NT2/D1 (cell line): ENCODE data around the gene HNRNPM.

ENCODE experiments used
- DNase-seq: peaks from one replicate; pipeline ENCODE4 v3.0.0-alpha.2; 2011; ENCODE audit warnings: low read depth, low spot score
- H3K27me3 ChIP-seq: 2 replicates; pipeline ENCODE4 v1.6.0; 2011; ENCODE audit warnings: mild to moderate bottlenecking; ENCODE audit not compliant: insufficient read length, insufficient read depth
- H3K36me3 ChIP-seq: 2 replicates; pipeline ENCODE4 v1.6.1; 2011; ENCODE audit warnings: mild to moderate bottlenecking, low read length, mixed read lengths; ENCODE audit not compliant: insufficient read depth, insufficient read length
- H3K4me1 ChIP-seq: 2 replicates; pipeline ENCODE4 v1.5.1; 2011; ENCODE audit not compliant: insufficient read depth, insufficient read length
- H3K4me3 ChIP-seq: 2 replicates; pipeline ENCODE4 v1.5.1; 2011; ENCODE audit warnings: low read depth; ENCODE audit not compliant: insufficient read length
- H3K9ac ChIP-seq: 2 replicates; pipeline ENCODE4 v1.6.0; 2011; ENCODE audit warnings: low read depth; ENCODE audit not compliant: insufficient read length
- H3K9me3 ChIP-seq: 2 replicates; pipeline ENCODE4 v1.5.1; 2011; ENCODE audit warnings: mild to moderate bottlenecking, low read length; ENCODE audit not compliant: insufficient read depth
- SUZ12 ChIP-seq: IDR thresholded peaks from 2 replicates; pipeline ENCODE4 v1.6.1; 2011; ENCODE audit not compliant: insufficient read length, insufficient read depth; ENCODE audit errors: extremely low read depth
- YY1 ChIP-seq: IDR thresholded peaks from 2 replicates; pipeline ENCODE4 v1.6.1; 2011; ENCODE audit not compliant: insufficient read length, insufficient read depth
- ZNF274 ChIP-seq: IDR thresholded peaks from 2 replicates; pipeline ENCODE4 v1.6.1; 2011; ENCODE audit warnings: mild to moderate bottlenecking, low read depth, low read length

HNRNPM gene

GRCh38 chr19:8461376-8461775 is 16.6 kb downstream of the HNRNPM start:
- DNase-seq: no peak
- Histone ChIP-seq H3K36me3 (peaks cover 87% of the 10 kb centered on the region), H3K9me3 (no peaks in the 10 kb centered on the region), H3K4me3 (no peak overlapping the region), H3K9ac (no peak overlapping the region), H3K27me3 (no peaks in the 10 kb centered on the region), H3K4me1 (no peaks in the 10 kb centered on the region)
- TF ChIP-seq SUZ12 (no peak), ZNF274 (no peak), YY1 (no peak)

- Histone ChIP-seq H3K9ac (no peak overlapping the region), H3K9me3 (no peaks in the 10 kb centered on the region), H3K36me3 (peaks cover 86% of the 10 kb centered on the region), H3K27me3 (no peaks in the 10 kb centered on the region), H3K4me3 (no peak overlapping the region), H3K4me1 (no peaks in the 10 kb centered on the region)
- TF ChIP-seq ZNF274: no peak
- no peak for TF ChIP-seq YY1
- TF ChIP-seq SUZ12: no peak
- DNase-seq: no peak
Observed at GRCh38 chr19:8461891-8462290, 17.1 kb downstream of the HNRNPM start.

GRCh38 chr19:8462571-8462970 is 17.8 kb downstream of the HNRNPM start:
- TF ChIP-seq ZNF274 (no peak), YY1 (no peak), SUZ12 (no peak)
- no peak overlapping the region for H3K9ac ChIP-seq
- no peak for DNase-seq
- peaks cover 88% of the 10 kb centered on the region for H3K36me3 ChIP-seq
- no peaks in the 10 kb centered on the region for H3K27me3 ChIP-seq
- H3K4me1 ChIP-seq: no peaks in the 10 kb centered on the region
- no peak overlapping the region for H3K4me3 ChIP-seq
- H3K9me3 ChIP-seq: no peaks in the 10 kb centered on the region

GRCh38 chr19:8463365-8463764 is 18.6 kb downstream of the HNRNPM start:
- DNase-seq: no peak
- Histone ChIP-seq H3K9ac (no peak overlapping the region), H3K4me3 (no peak overlapping the region), H3K4me1 (no peaks in the 10 kb centered on the region), H3K27me3 (no peaks in the 10 kb centered on the region), H3K9me3 (no peaks in the 10 kb centered on the region), H3K36me3 (peaks cover 89% of the 10 kb centered on the region)
- TF ChIP-seq ZNF274: no peak
- no peak for TF ChIP-seq YY1
- no peak for TF ChIP-seq SUZ12

- peaks cover 97% of the 10 kb centered on the region for H3K36me3 ChIP-seq
- DNase-seq: no peak
- no peak overlapping the region for H3K4me3 ChIP-seq
- no peaks in the 10 kb centered on the region for H3K9me3 ChIP-seq
- H3K4me1 ChIP-seq: peaks cover 4% of the 10 kb centered on the region
- H3K9ac ChIP-seq: no peak overlapping the region
- no peaks in the 10 kb centered on the region for H3K27me3 ChIP-seq
- no peak for TF ChIP-seq ZNF274
- no peak for TF ChIP-seq YY1
- TF ChIP-seq SUZ12: no peak
Observed at GRCh38 chr19:8466018-8466417, 21.2 kb downstream of the HNRNPM start.

GRCh38 chr19:8468124-8468523 is 23.3 kb downstream of the HNRNPM start:
- TF ChIP-seq ZNF274: no peak
- Histone ChIP-seq H3K27me3 (no peaks in the 10 kb centered on the region), H3K9ac (no peak overlapping the region), H3K4me1 (peaks cover 4% of the 10 kb centered on the region), H3K36me3 (peaks cover 96% of the 10 kb centered on the region), H3K9me3 (no peaks in the 10 kb centered on the region), H3K4me3 (no peak overlapping the region)
- no peak for DNase-seq

- no peak for TF ChIP-seq ZNF274
- no peak for TF ChIP-seq YY1
- no peak for TF ChIP-seq SUZ12
- Histone ChIP-seq H3K36me3 (peaks cover 96% of the 10 kb centered on the region), H3K27me3 (no peaks in the 10 kb centered on the region), H3K9me3 (no peaks in the 10 kb centered on the region), H3K4me3 (no peak overlapping the region), H3K4me1 (peaks cover 4% of the 10 kb centered on the region), H3K9ac (no peak overlapping the region)
- no peak for DNase-seq
Observed at GRCh38 chr19:8468761-8469373, 24.1 kb downstream of the HNRNPM start.

GRCh38 chr19:8469613-8470368 is 25.0 kb downstream of the HNRNPM start:
- peaks cover 96% of the 10 kb centered on the region for H3K36me3 ChIP-seq
- H3K9me3 ChIP-seq: no peaks in the 10 kb centered on the region
- TF ChIP-seq YY1 (no peak), SUZ12 (no peak), ZNF274 (no peak)
- no peak overlapping the region for H3K4me3 ChIP-seq
- no peaks in the 10 kb centered on the region for H3K27me3 ChIP-seq
- DNase-seq: no peak
- peaks cover 4% of the 10 kb centered on the region for H3K4me1 ChIP-seq
- H3K9ac ChIP-seq: no peak overlapping the region
